A549 (cell line): ENCODE measurements around the gene SYTL2. TPM values are rescaled to one million over a fixed set of nuclear protein-coding genes. Genes with fewer than 3 reads are reported as not detected.

ENCODE experiments used
- ATAC-seq, 2 experiments: fragments of 200-7000 bp in 1 of 2; fragments of >200 bp in 1 of 2; cut with Nextera tagmentation in 1 of 2; cut with Tn5 transposase in 1 of 2; 3 replicates each; pipeline versions ENCODE4 v1.8.0 to v1.9.1; 2018 to 2020; ENCODE audit warnings: mild to moderate bottlenecking in 1 of 2, moderate library complexity in 1 of 2
- CTCF ChIA-PET: fragments of 300-600 bp; sonication (Branson Sonifier 250); formaldehyde crosslinking; extraction: SDS; loops from one replicate; lab custom pipeline; 2021; ENCODE audit warnings: antibody characterized with exemption, inconsistent platforms; lab: Yijun Ruan, JAX
- POLR2A ChIA-PET: fragments of 350-600 bp; formaldehyde crosslinking; extraction: SDS; loops from one replicate; lab custom pipeline; 2021; ENCODE audit warnings: antibody characterized with exemption, inconsistent platforms; lab: Yijun Ruan, JAX
- DNase-seq, 2 experiments: peaks; one replicate each; pipeline versions ENCODE4 v3.0.0 to v3.0.0-alpha.2; 2011 to 2016; ENCODE audit warnings: low read depth in 1 of 2, low spot score in 1 of 2
- FAIRE-seq: peaks from 2 replicates; lab custom pipeline; 2011; peaks lifted over from hg19 to GRCh38; lab: Jason Lieb, UNC
- H3K27ac ChIP-seq, 2 experiments: fragments of >200 bp; sonication (Bioruptor Twin); formaldehyde crosslinking; 3 replicates each; pipeline ENCODE4 v1.5.1; 2016 to 2017
- H3K4me1 ChIP-seq: fragments of >200 bp; sonication (Bioruptor Twin); formaldehyde crosslinking; 3 replicates; pipeline ENCODE4 v1.6.1; 2016
- H3K4me2 ChIP-seq: fragments of >200 bp; sonication (Bioruptor Twin); formaldehyde crosslinking; 3 replicates; pipeline ENCODE4 v1.6.1; 2016
- H3K4me3 ChIP-seq: fragments of >200 bp; sonication (Bioruptor Twin); formaldehyde crosslinking; 3 replicates; pipeline ENCODE4 v1.5.1; 2016
- H3K9me3 ChIP-seq: fragments of >200 bp; sonication (Bioruptor Twin); formaldehyde crosslinking; 3 replicates; pipeline ENCODE4 v1.6.1; 2016
- BHLHE40 ChIP-seq: IDR thresholded peaks from 2 replicates; pipeline ENCODE4 v1.6.1; 2012; ENCODE audit warnings: low read depth, low read length, inconsistent platforms
- CBX2 ChIP-seq: fragments of 200-600 bp; sonication (generic); IDR thresholded peaks from 2 replicates; pipeline ENCODE4 v1.6.1; 2016; ENCODE audit warnings: low read depth, mild to moderate bottlenecking, borderline replicate concordance
- CEBPB ChIP-seq, 2 experiments: fragments of >200 bp in 1 of 2; sonication (Bioruptor Twin) in 1 of 2; formaldehyde crosslinking in 1 of 2; IDR thresholded peaks; 2 replicates each; pipeline ENCODE4 v1.6.1; 2012 to 2016
- CTCF ChIP-seq: fragments of >200 bp; sonication (Bioruptor Twin); formaldehyde crosslinking; IDR thresholded peaks from 3 replicates; pipeline ENCODE4 v1.5.1; 2016
- ESRRA ChIP-seq: fragments of 150-350 bp; IDR thresholded peaks from 2 replicates; pipeline ENCODE4 v1.6.1; 2014; ENCODE audit warnings: mild to moderate bottlenecking, low read length, borderline replicate concordance
- JUNB ChIP-seq: fragments of >200 bp; sonication (Bioruptor Twin); formaldehyde crosslinking; IDR thresholded peaks from 2 replicates; pipeline ENCODE4 v1.6.1; 2016
- MAFK ChIP-seq: fragments of 450-650 bp; IDR thresholded peaks from 2 replicates; pipeline ENCODE4 v1.6.1; 2014; ENCODE audit not compliant: partially characterized antibody
- MAZ ChIP-seq: fragments of 150-350 bp; IDR thresholded peaks from 2 replicates; pipeline ENCODE4 v1.6.1; 2014; ENCODE audit warnings: antibody characterized with exemption, low read depth, low read length, borderline replicate concordance
- NPAS2 ChIP-seq: fragments of 250-450 bp; sonication (Bioruptor Pico); IDR thresholded peaks from 2 replicates; pipeline ENCODE4 v1.8.0; 2022; ENCODE audit warnings: mild to moderate bottlenecking, moderate library complexity, borderline replicate concordance
- PHF8 ChIP-seq: fragments of 200-600 bp; sonication (generic); IDR thresholded peaks from 2 replicates; pipeline ENCODE4 v1.6.1; 2016; ENCODE audit warnings: low read depth, mild to moderate bottlenecking, antibody characterized with exemption, moderate library complexity, borderline replicate concordance
- POLR2A ChIP-seq: IDR thresholded peaks from 2 replicates; pipeline ENCODE4 v1.6.1; 2012; ENCODE audit warnings: mild to moderate bottlenecking, low read length
- RARB ChIP-seq: fragments of 250-450 bp; sonication (Bioruptor Pico); IDR thresholded peaks from 2 replicates; pipeline ENCODE4 v1.8.0; 2021; ENCODE audit warnings: mild to moderate bottlenecking, moderate library complexity
- TP53 ChIP-seq: fragments of 250-450 bp; sonication (Bioruptor Pico); IDR thresholded peaks from 2 replicates; pipeline ENCODE4 v1.5.0; 2021; ENCODE audit warnings: mild to moderate bottlenecking, moderate library complexity
- USF2 ChIP-seq: fragments of 450-650 bp; IDR thresholded peaks from 2 replicates; pipeline ENCODE4 v1.6.1; 2014; ENCODE audit warnings: antibody characterized with exemption
- ZC3H11A ChIP-seq: fragments of 450-650 bp; IDR thresholded peaks from 2 replicates; pipeline ENCODE4 v1.6.1; 2014; ENCODE audit warnings: antibody characterized with exemption, mild to moderate bottlenecking
- ZFP36 ChIP-seq: fragments of 450-650 bp; IDR thresholded peaks from 2 replicates; pipeline ENCODE4 v1.6.1; 2014; ENCODE audit warnings: borderline replicate concordance; ENCODE audit not compliant: partially characterized antibody
- ZSCAN20 ChIP-seq: fragments of 250-450 bp; sonication (Bioruptor Pico); IDR thresholded peaks from 2 replicates; pipeline ENCODE4 v1.8.0; 2022; ENCODE audit warnings: mild to moderate bottlenecking, moderate library complexity
- WGBS: methylation state at CpG from one replicate; pipeline ENCODE4 v1.1.6; 2017; ENCODE audit errors: missing lambda C conversion rate; 5-methylcytosine and 5-hydroxymethylcytosine counted together
- polyA plus RNA-seq, 4 experiments: library from polyadenylated mRNA; depleted of rRNA in 3 of 4; stranded (reverse); fragments of >200 nt; fragmentation: RNase III in 1 of 4; extraction: RNeasy Plus Mini Kit Qiagen cat#74134 plus additional on column Dnase treatment in 1 of 4; gene quantifications; 2 replicates in 3 of 4; 3 replicates in 1 of 4; pipeline ENCODE4 v1.2.3, GENCODE V29; 2011 to 2017

The SYTL2 gene
- polyA plus RNA-seq, 2 of the 4 experiments (the other 2 are of a cell fraction): 11.6 to 34.2 TPM

- ChIA-PET CTCF (interaction anchor here (1.1 kb wide), 1 partner anchor 10 kb away, joined by 3 read pairs; no protein-coding TSS in a partner anchor), POLR2A (no interaction called here)
- ATAC-seq: no peak
- no peak for FAIRE-seq
- Histone ChIP-seq H3K27ac (no peak overlapping the region), H3K4me3 (no peak overlapping the region), H3K4me2 (no peak overlapping the region), H3K9me3 (no peaks in the 10 kb centered on the region), H3K4me1 (peaks cover 15% of the 10 kb centered on the region)
- WGBS: 90% methylated on average over 5 of the region's 5 CpGs
- no peak for DNase-seq
- TF ChIP-seq TP53 (CRISPR knock-in tag): no peak
- no peak for TF ChIP-seq ZFP36
- TF ChIP-seq MAFK: no peak
- no peak for TF ChIP-seq ZSCAN20 (CRISPR knock-in tag)
- TF ChIP-seq POLR2A: no peak
- no peak for TF ChIP-seq PHF8
- TF ChIP-seq CBX2: no peak
- TF ChIP-seq USF2: no peak
- TF ChIP-seq JUNB: no peak
- TF ChIP-seq BHLHE40: no peak
- TF ChIP-seq CTCF: no peak
Measured at GRCh38 chr11:85709941-85710702, 100.8 kb downstream of the SYTL2 start.

GRCh38 chr11:85705800-85706199 lies 105.1 kb downstream of the SYTL2 start:
- Histone ChIP-seq H3K4me1 (peaks cover 7% of the 10 kb centered on the region; the same call in 1 of the 3 replicates), H3K9me3 (no peaks in the 10 kb centered on the region), H3K4me3 (no peak overlapping the region), H3K4me2 (no peak overlapping the region), H3K27ac (no peak overlapping the region)
- TF ChIP-seq PHF8 (no peak), NPAS2 (CRISPR knock-in tag) (no peak), MAZ (no peak)
- CTCF ChIA-PET: interaction anchor here (1.0 kb wide), 1 partner anchor 11 kb away, joined by 4 read pairs; no protein-coding TSS in a partner anchor
- no peak for DNase-seq
- FAIRE-seq: no peak
- no peak for ATAC-seq
- POLR2A ChIA-PET: no interaction called here

GRCh38 chr11:85704967-85705366 lies 106.0 kb downstream of the SYTL2 start:
- no peak for ATAC-seq
- no peak for TF ChIP-seq ZC3H11A
- TF ChIP-seq MAFK: peak; percentile 85
- TF ChIP-seq CEBPB (IDR thresholded peaks at IDR 0.05): no peak
- no peak for TF ChIP-seq ESRRA
- no peak for TF ChIP-seq RARB (CRISPR knock-in tag)
- ChIA-PET POLR2A (no interaction called here), CTCF (interaction anchor here (1.0 to 1.5 kb wide), 3 partner anchors 10 to 120 kb away, joined by 4 read pairs; no protein-coding TSS in a partner anchor)
- Histone ChIP-seq H3K4me3 (no peak overlapping the region), H3K4me2 (no peak overlapping the region), H3K4me1 (peaks cover 7% of the 10 kb centered on the region; the same call in 1 of the 3 replicates), H3K9me3 (no peaks in the 10 kb centered on the region), H3K27ac (no peak overlapping the region)
- peak; percentile 84 for FAIRE-seq
- no peak for DNase-seq
- 93% methylated on average over 3 of the region's 3 CpGs for WGBS
